GM13976 (cell line): Measurements from ENCODE around the gene PLS3.

Experiments used
- DNase-seq: peaks from one replicate; pipeline ENCODE4 v3.0.0; 2012; ENCODE audit warnings: low spot score
- in situ Hi-C: fragments of 300-500 bp; cut with MboI; formaldehyde crosslinking; loops from one replicate; pipeline ENCODE4 v1.12.0; 2022; ENCODE audit warnings: low sequenced_read_pairs, mixed read lengths, inconsistent platforms; ENCODE audit not compliant: unreplicated experiment
- TF ChIP-seq, protein P1 (sequence below): IDR thresholded peaks from 2 replicates; pipeline ENCODE4 v1.5.1; 2012; ENCODE audit warnings: borderline replicate concordance, mild to moderate bottlenecking; ENCODE audit not compliant: insufficient read depth; ENCODE audit errors: extremely low read depth, missing control alignments, control extremely low read depth

Gene PLS3

DNA sequence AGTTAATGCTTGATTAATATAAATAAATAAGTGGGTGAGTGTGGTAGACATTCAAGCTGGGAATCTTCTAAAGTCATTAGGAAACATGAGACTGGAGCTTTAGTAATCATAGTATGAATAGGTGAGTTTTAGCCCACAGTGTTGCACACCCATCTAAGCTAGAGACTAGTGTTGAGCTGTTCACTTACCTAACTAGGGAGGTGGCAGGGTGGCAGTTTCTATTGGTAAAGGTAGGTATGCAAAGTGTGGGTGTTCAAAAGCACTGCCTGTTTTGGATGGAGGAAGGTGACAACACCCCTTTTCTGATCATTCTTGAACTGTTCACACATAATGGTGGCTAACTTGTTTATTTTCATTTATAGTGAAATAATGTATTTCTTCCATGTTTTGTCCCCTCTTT, 41.3 kb downstream of the PLS3 start:
- TF ChIP-seq, protein P1, sequence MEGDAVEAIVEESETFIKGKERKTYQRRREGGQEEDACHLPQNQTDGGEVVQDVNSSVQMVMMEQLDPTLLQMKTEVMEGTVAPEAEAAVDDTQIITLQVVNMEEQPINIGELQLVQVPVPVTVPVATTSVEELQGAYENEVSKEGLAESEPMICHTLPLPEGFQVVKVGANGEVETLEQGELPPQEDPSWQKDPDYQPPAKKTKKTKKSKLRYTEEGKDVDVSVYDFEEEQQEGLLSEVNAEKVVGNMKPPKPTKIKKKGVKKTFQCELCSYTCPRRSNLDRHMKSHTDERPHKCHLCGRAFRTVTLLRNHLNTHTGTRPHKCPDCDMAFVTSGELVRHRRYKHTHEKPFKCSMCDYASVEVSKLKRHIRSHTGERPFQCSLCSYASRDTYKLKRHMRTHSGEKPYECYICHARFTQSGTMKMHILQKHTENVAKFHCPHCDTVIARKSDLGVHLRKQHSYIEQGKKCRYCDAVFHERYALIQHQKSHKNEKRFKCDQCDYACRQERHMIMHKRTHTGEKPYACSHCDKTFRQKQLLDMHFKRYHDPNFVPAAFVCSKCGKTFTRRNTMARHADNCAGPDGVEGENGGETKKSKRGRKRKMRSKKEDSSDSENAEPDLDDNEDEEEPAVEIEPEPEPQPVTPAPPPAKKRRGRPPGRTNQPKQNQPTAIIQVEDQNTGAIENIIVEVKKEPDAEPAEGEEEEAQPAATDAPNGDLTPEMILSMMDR, result no peak
- in situ Hi-C loops, result no loop called here

DNA sequence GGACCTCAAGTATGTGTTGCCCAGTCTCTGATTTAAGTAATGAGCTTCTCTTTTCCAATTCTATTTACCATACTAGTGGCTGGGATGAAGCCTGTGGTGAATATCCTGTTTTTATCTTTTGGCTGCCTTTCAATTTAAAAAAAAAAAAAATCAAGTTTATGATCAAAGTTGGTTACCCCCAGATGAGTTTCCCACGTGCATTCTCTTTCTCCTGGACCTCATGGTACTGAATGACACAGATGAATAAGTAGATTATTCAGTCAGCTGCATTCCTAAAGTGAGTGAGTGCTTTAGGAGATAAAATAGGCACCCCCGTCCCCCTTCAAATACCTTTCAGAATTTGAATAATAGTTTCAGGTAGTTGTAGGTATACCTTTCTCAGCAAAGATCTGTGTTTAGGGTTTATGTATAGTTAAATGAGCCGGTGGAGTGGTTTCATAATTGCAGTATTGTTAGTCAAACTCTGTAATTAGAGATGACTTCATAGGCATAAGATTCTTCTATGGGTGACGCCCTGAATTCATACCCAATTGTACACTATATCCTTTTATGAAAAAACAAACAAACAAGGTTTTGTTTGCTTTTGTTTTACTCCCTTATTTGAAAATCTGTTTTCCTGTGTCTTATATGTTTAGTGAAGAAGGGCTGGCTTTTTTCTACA, 41.9 kb downstream of the PLS3 start:
- TF ChIP-seq, protein P1, result no peak
- DNase-seq, result no peak
- in situ Hi-C loops, result no loop called here

More for the DNA sequence above, 41.3 kb downstream of the PLS3 start:
- DNase-seq, result no peak

DNA sequence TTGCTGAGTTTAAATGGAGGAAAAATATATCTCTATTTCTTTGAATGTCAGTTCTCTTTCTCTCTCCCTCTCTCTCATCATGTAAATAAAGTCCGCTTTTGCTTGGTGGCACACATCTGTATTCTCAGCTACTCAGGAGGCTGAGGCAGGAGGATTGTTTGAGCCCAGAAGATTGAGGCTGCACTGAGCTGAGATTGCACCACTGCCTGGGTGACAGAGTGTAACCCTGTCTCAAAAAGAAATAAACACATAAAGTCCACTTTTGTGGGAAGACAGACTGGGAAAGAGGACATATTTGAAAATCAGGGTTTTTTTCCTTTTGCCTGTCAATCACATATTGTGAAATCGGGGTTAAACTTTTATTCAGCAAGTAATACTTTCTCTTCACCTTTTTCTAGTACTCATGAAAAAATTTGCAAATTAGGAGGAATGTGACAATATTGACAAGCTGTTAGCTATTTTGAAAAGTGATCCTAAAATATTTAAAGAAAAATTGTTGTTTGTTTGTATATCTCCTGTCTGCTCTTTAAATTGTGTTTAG, 42.6 kb downstream of the PLS3 start:
- TF ChIP-seq, protein P1, result no peak
- in situ Hi-C loops, result no loop called here
- DNase-seq, result no peak

DNA sequence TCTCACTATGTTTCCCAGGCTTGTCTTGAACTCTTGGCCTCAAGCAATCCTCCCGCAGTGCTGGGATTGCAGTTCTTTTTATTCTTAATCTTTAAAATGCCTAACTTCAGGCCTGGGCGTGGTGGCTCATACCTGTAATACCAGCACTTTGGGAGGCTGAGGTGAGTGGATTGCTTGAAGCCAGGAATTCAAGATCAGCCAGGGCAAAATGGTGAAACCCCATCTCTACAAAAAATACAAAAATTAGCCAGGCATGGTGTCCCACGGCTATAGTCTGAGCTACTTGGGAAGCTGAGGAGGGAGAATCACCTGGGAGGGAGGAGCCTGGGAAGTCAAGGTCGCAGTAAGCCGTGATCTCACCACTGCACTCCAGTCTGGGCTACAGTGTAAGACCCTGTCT, 45.9 kb downstream of the PLS3 start:
- in situ Hi-C loops, result no loop called here
- TF ChIP-seq, protein P1, result no peak
- DNase-seq, result no peak

DNA sequence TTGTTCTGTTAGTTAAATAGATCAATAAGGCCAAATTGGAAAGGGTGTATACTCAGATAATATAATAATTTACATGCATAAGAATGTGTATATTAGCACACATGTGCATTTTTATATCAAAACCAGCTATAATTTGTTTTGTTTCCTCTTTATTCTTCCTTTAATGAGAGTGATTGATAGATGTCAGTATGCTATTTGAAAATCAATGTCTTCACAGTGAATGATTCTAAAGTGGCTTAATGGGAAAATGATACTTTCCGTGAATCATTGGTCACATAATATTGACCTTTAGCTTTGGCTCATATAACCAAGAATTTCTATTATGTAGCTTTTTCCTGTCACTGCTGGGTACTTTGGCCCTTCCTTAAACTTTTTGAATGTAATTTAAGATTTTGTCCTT, 48.6 kb downstream of the PLS3 start:
- TF ChIP-seq, protein P1, result no peak
- no peak for DNase-seq
- in situ Hi-C loops, result no loop called here

DNA sequence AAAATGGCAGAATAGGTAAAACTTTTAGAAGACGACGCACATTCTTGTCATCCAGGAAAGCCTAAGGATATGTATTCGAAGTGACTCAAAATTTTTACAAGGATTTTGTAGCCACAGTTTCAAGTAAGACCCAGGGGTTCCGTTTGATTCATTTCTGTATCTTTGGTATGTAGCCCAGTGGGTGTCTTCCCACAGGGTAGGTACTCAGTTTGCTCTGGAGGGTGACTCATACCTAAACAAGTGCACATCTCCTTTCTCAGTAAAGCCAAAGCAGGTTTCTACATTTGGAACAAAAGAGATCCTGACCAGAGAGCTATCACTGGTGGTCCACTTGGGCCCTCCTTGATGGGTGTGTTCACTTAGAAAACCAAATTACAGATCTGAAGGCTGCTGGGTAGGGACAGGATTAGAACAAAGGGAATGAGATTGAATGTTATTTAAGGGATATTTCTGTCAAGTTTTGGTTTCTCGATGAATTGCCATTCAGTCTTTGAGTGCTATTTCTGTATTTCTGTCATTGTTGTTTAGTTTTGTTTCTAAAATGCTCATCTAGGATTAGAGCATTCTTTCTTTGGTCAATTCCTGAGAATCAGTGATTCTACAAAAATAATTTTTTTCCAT, 56.1 kb downstream of the PLS3 start:
- TF ChIP-seq, protein P1, result no peak
- in situ Hi-C loops, result no loop called here
- peak; percentile 50 for DNase-seq
